Stimulated activated effector memory CD8-positive, alpha-beta T cell treated with anti-CD3 and anti-CD28 coated beads, Interleukin-12 subunit alpha, Interleukin-12 subunit beta, amount 100 ng/mL, for 72 hours (primary cell): ENCODE results near the gene ITGA11.
A peak's percentile ranks its signal among the peaks of the same experiment; 100 is the strongest.

ENCODE experiments used
- ATAC-seq: fragments of 150-1000 bp; cut with Tn5 transposase; 2 replicates; pipeline ENCODE4 v1.10.0; 2021
- DNase-seq, 2 donors: peaks; one replicate each; pipeline ENCODE4 v3.0.0; 2021 to 2022; ENCODE audit warnings: low spot score in 2 of 2
- H3K27ac Mint-ChIP-seq: one replicate; pipeline ENCODE4 v1.8.0; 2022; ENCODE audit warnings: mild to moderate bottlenecking, mixed read lengths
- H3K36me3 Mint-ChIP-seq: one replicate; pipeline ENCODE4 v1.8.0; 2022; ENCODE audit warnings: mild to moderate bottlenecking, mixed read lengths
- H3K4me1 Mint-ChIP-seq: one replicate; pipeline ENCODE4 v1.8.0; 2022; ENCODE audit warnings: mixed read lengths
- H3K4me3 Mint-ChIP-seq: one replicate; pipeline ENCODE4 v1.8.0; 2022; ENCODE audit warnings: mild to moderate bottlenecking, mixed read lengths
- H3K9me3 Mint-ChIP-seq: one replicate; pipeline ENCODE4 v1.8.0; 2022; ENCODE audit warnings: mixed read lengths

The ITGA11 gene

GRCh38 chr15:68435966-68436365 lies 4.0 kb upstream of the ITGA11 start:
- Mint-ChIP-seq H3K4me1 (no peaks in the 10 kb centered on the region), H3K27ac (no peak overlapping the region), H3K36me3 (no peaks in the 10 kb centered on the region), H3K9me3 (no peaks in the 10 kb centered on the region), H3K4me3 (no peak overlapping the region)
- ATAC-seq (no peak), DNase-seq (no peak)

- DNase-seq (peak in 1 of 2 donors; percentile 23), ATAC-seq (no peak)
- Mint-ChIP-seq H3K4me3 (no peak overlapping the region), H3K9me3 (no peaks in the 10 kb centered on the region), H3K4me1 (no peaks in the 10 kb centered on the region), H3K27ac (no peak overlapping the region), H3K36me3 (no peaks in the 10 kb centered on the region)
Measured at GRCh38 chr15:68434021-68434420, 2.1 kb upstream of the ITGA11 start.

- H3K9me3 Mint-ChIP-seq, result no peaks in the 10 kb centered on the region
- no peak for ATAC-seq
- no peaks in the 10 kb centered on the region for H3K4me1 Mint-ChIP-seq
- DNase-seq, result peak in 1 of 2 donors; percentile 36
- no peak overlapping the region for H3K4me3 Mint-ChIP-seq
- H3K27ac Mint-ChIP-seq, result no peak overlapping the region
- H3K36me3 Mint-ChIP-seq, result no peaks in the 10 kb centered on the region
Measured at GRCh38 chr15:68433551-68433950, 1.6 kb upstream of the ITGA11 start.

- ATAC-seq (no peak), DNase-seq (peak in 1 of 2 donors; percentile 38)
- no peak overlapping the region for H3K27ac Mint-ChIP-seq
- no peak overlapping the region for H3K4me3 Mint-ChIP-seq
- H3K36me3 Mint-ChIP-seq, result no peaks in the 10 kb centered on the region
- H3K9me3 Mint-ChIP-seq, result no peaks in the 10 kb centered on the region
- no peaks in the 10 kb centered on the region for H3K4me1 Mint-ChIP-seq
Measured at GRCh38 chr15:68432441-68433064, 590 bp upstream of the ITGA11 start.

- ATAC-seq (no peak), DNase-seq (peak in 1 of 2 donors; percentile 38)
- H3K36me3 Mint-ChIP-seq, result no peaks in the 10 kb centered on the region
- H3K4me1 Mint-ChIP-seq, result no peaks in the 10 kb centered on the region
- no peak overlapping the region for H3K27ac Mint-ChIP-seq
- no peaks in the 10 kb centered on the region for H3K9me3 Mint-ChIP-seq
- H3K4me3 Mint-ChIP-seq, result no peak overlapping the region
Measured at GRCh38 chr15:68431037-68431791, 749 bp downstream of the ITGA11 start.

GRCh38 chr15:68430471-68431036 lies 1.4 kb downstream of the ITGA11 start:
- no peak for ATAC-seq
- Mint-ChIP-seq H3K9me3 (no peaks in the 10 kb centered on the region), H3K4me1 (no peaks in the 10 kb centered on the region), H3K4me3 (no peak overlapping the region), H3K27ac (no peak overlapping the region), H3K36me3 (no peaks in the 10 kb centered on the region)
- no peak for DNase-seq

GRCh38 chr15:68429691-68430470 lies 2.1 kb downstream of the ITGA11 start:
- Mint-ChIP-seq H3K36me3 (no peaks in the 10 kb centered on the region), H3K9me3 (no peaks in the 10 kb centered on the region), H3K4me3 (no peak overlapping the region), H3K27ac (no peak overlapping the region), H3K4me1 (no peaks in the 10 kb centered on the region)
- DNase-seq (no peak), ATAC-seq (no peak)

GRCh38 chr15:68428431-68428940 lies 3.5 kb downstream of the ITGA11 start:
- no peaks in the 10 kb centered on the region for H3K36me3 Mint-ChIP-seq
- H3K27ac Mint-ChIP-seq, result no peak overlapping the region
- no peaks in the 10 kb centered on the region for H3K4me1 Mint-ChIP-seq
- H3K4me3 Mint-ChIP-seq, result no peak overlapping the region
- ATAC-seq (no peak), DNase-seq (no peak)
- no peaks in the 10 kb centered on the region for H3K9me3 Mint-ChIP-seq

- H3K4me1 Mint-ChIP-seq, result no peaks in the 10 kb centered on the region
- no peaks in the 10 kb centered on the region for H3K36me3 Mint-ChIP-seq
- H3K27ac Mint-ChIP-seq, result no peak overlapping the region
- no peaks in the 10 kb centered on the region for H3K9me3 Mint-ChIP-seq
- ATAC-seq, result no peak
- no peak overlapping the region for H3K4me3 Mint-ChIP-seq
- DNase-seq, result no peak
Measured at GRCh38 chr15:68427963-68428362, 4.0 kb downstream of the ITGA11 start.

- Mint-ChIP-seq H3K36me3 (no peaks in the 10 kb centered on the region), H3K4me3 (no peak overlapping the region), H3K4me1 (no peaks in the 10 kb centered on the region), H3K9me3 (no peaks in the 10 kb centered on the region), H3K27ac (no peak overlapping the region)
- DNase-seq, result no peak
- no peak for ATAC-seq
Measured at GRCh38 chr15:68427366-68427765, 4.6 kb downstream of the ITGA11 start.

- Mint-ChIP-seq H3K36me3 (no peaks in the 10 kb centered on the region), H3K9me3 (no peaks in the 10 kb centered on the region), H3K27ac (no peak overlapping the region), H3K4me1 (no peaks in the 10 kb centered on the region), H3K4me3 (no peak overlapping the region)
- no peak for DNase-seq
- ATAC-seq, result no peak
Measured at GRCh38 chr15:68426116-68426515, 5.8 kb downstream of the ITGA11 start.

- Mint-ChIP-seq H3K9me3 (no peaks in the 10 kb centered on the region), H3K36me3 (no peaks in the 10 kb centered on the region), H3K27ac (no peak overlapping the region), H3K4me1 (no peaks in the 10 kb centered on the region), H3K4me3 (no peak overlapping the region)
- DNase-seq (no peak), ATAC-seq (no peak)
Measured at GRCh38 chr15:68425428-68426060, 6.4 kb downstream of the ITGA11 start.

- no peaks in the 10 kb centered on the region for H3K4me1 Mint-ChIP-seq
- no peaks in the 10 kb centered on the region for H3K36me3 Mint-ChIP-seq
- ATAC-seq (no peak), DNase-seq (no peak)
- H3K4me3 Mint-ChIP-seq, result no peak overlapping the region
- no peaks in the 10 kb centered on the region for H3K9me3 Mint-ChIP-seq
- H3K27ac Mint-ChIP-seq, result no peak overlapping the region
Measured at GRCh38 chr15:68424754-68425390, 7.1 kb downstream of the ITGA11 start.

GRCh38 chr15:68423359-68424296 lies 8.3 kb downstream of the ITGA11 start:
- Mint-ChIP-seq H3K9me3 (no peaks in the 10 kb centered on the region), H3K4me3 (no peak overlapping the region)

More at GRCh38 chr15:68423359-68424296, 8.3 kb downstream of the ITGA11 start:
- no peak for DNase-seq
- Mint-ChIP-seq H3K27ac (no peak overlapping the region), H3K36me3 (no peaks in the 10 kb centered on the region), H3K4me1 (no peaks in the 10 kb centered on the region)
- ATAC-seq, result no peak
